DND-41 (cell line): Measurements from ENCODE around the gene ZNF273.

ENCODE experiments used
- CTCF ChIP-seq: IDR thresholded peaks from 2 replicates; pipeline ENCODE4 v1.5.1; 2012; ENCODE audit warnings: borderline replicate concordance, low read length, moderate library complexity, mild to moderate bottlenecking; ENCODE audit not compliant: poor library complexity, severe bottlenecking; ENCODE audit errors: extremely low read depth
- EZH2 ChIP-seq: IDR thresholded peaks from 3 replicates; pipeline ENCODE4 v1.6.1; 2012; ENCODE audit warnings: borderline replicate concordance, low read depth, mild to moderate bottlenecking, moderate library complexity, low read length, inconsistent platforms; ENCODE audit not compliant: severe bottlenecking

GRCh38 chr7:64863969-64864368 is 39.1 kb upstream of the ZNF273 start:
- no peak for TF ChIP-seq CTCF
- TF ChIP-seq EZH2, result no peak
